Small intestine (tissue), 7 donors: ENCODE results near the gene MZT2A. TPM values are rescaled to one million over a fixed set of nuclear protein-coding genes. Genes with fewer than 3 reads are reported as not detected.
"Not testable (repeated sequence)": the region's sequence is repeated elsewhere in the genome, so short reads cannot be mapped to it uniquely, and the experiment has no call there.

Source experiments
- DNase-seq, 2 donors: peaks; one replicate each; pipeline versions ENCODE4 v3.0.0 to v3.0.0-alpha.2; 2013
- FAIRE-seq: peaks from 2 replicates; lab custom pipeline; 2012; peaks lifted over from hg19 to GRCh38; lab: Jason Lieb, UNC
- H3K27ac ChIP-seq, 3 donors: one replicate each; pipeline ENCODE4 v1.5.1; 2013; ENCODE audit warnings: low read length in 2 of 3, mild to moderate bottlenecking in 2 of 3, control low read depth in 1 of 3, inconsistent platforms in 1 of 3, low read depth in 1 of 3, moderate library complexity in 1 of 3
- H3K27me3 ChIP-seq, 3 donors: one replicate each; pipeline ENCODE4 v1.6.1; 2013; ENCODE audit warnings: low read length in 3 of 3, inconsistent platforms in 1 of 3; ENCODE audit not compliant: control insufficient read depth in 3 of 3, insufficient read depth in 3 of 3
- H3K36me3 ChIP-seq, 3 donors: one replicate each; pipeline ENCODE4 v1.6.1; 2013; ENCODE audit warnings: low read length in 3 of 3, inconsistent platforms in 1 of 3, low read depth in 1 of 3, mild to moderate bottlenecking in 1 of 3, moderate library complexity in 1 of 3; ENCODE audit not compliant: control insufficient read depth in 3 of 3, insufficient read depth in 2 of 3
- H3K4me1 ChIP-seq, 3 donors: one replicate each; pipeline ENCODE4 v1.6.1; 2013; ENCODE audit warnings: low read length in 2 of 3, inconsistent platforms in 1 of 3, low read depth in 1 of 3, mild to moderate bottlenecking in 1 of 3, moderate library complexity in 1 of 3; ENCODE audit not compliant: control insufficient read depth in 3 of 3, insufficient read depth in 2 of 3
- H3K4me3 ChIP-seq, 3 donors: one replicate each; pipeline ENCODE4 v1.5.1; 2013; ENCODE audit warnings: low read length in 3 of 3, control low read depth in 1 of 3, inconsistent platforms in 1 of 3, low read depth in 1 of 3, mild to moderate bottlenecking in 1 of 3, moderate library complexity in 1 of 3
- H3K9me3 ChIP-seq, 2 donors: one replicate each; pipeline ENCODE4 v1.6.1; 2013; ENCODE audit warnings: low read depth in 1 of 2, low read length in 1 of 2; ENCODE audit not compliant: control insufficient read depth in 2 of 2, insufficient read depth in 1 of 2
- WGBS, 3 donors: extraction: QIAGEN DNeasy Blood & Tissue Kit; methylation state at CpG; one replicate each; pipeline ENCODE4 v1.1.7; 2013; 5-methylcytosine and 5-hydroxymethylcytosine counted together
- polyA plus RNA-seq, 4 donors: library from polyadenylated mRNA; stranded (reverse) in 3 of 4; unstranded in 1 of 4; fragments of 200-250 nt in 3 of 4; fragments of 120-200 nt in 1 of 4; gene quantifications; one replicate each; pipeline versions ENCODE4 v1.2.1 to v1.2.3, GENCODE V29; 2013
- donor health status: healthy with polysubstance abuse.
- donor health status: control.
- donor health status: control.
- donor health status: Bipolar disorder and iron deficiency.
- donor health status: healthy.

Gene MZT2A
- polyA plus RNA-seq, 4 donors, result 67.4 to 176 (median 161) TPM

DNA sequence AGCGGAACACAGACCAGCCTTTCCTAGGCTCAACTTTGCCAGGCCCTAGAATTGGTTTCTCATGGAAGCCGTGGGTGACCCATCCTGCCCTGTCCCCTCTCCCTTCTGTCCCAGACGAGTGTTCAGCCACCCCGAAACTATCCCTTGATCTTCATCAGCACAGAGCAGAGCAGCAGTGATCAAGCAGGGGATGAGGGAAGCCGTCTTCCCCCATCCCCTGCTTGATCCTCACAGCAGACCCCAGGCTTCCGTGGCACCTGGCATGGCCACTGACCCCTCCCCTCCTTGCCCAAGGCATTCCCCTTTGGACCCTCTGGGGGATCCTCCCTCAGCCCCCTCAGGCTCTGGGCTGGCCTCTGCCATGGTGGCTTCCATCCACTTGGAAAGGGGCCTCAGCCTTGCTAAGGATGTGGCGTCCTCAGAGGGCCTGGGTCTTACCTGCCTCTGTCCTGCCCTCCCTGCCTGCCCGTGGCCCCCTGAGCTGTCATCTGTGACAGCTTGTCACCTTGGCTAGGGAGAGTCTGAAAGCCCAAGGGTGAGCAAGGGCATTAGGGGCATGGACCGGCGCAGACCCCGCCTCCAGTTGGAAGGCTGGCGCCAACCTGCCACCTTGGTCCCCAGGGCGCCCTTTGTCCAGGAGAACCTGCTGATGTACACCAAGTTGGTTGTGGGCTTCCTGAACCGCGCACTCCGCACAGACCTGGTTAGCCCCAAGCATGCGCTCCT lies 25.1 kb upstream of the MZT2A start:
- Histone ChIP-seq H3K4me3 (no peak overlapping the region), H3K4me1 (no peaks in the 10 kb centered on the region), H3K27me3 (no peaks in the 10 kb centered on the region), H3K36me3 (peaks cover 3 to 75% (median 7%) of the 10 kb centered on the region in 3 donors), H3K27ac (no peak overlapping the region), H3K9me3 (no peaks in the 10 kb centered on the region)
- FAIRE-seq (no peak), DNase-seq (no peak)
- WGBS, 3 donors, result 94 to 96% (median 95%) methylated on average over 14 to 17 of the region's 17 CpGs

GRCh38 chr2:131516621-131517020 lies 24.4 kb upstream of the MZT2A start:
- not testable (repeated sequence) for H3K27ac ChIP-seq, H3K27me3 ChIP-seq, FAIRE-seq, DNase-seq, H3K4me1 ChIP-seq, H3K9me3 ChIP-seq, H3K4me3 ChIP-seq
- WGBS, 3 donors, result 75 to 81% (median 78%) methylated on average over 10 to 11 of the region's 11 CpGs
- H3K36me3 ChIP-seq, result peaks cover 3 to 71% (median 7%) of the 10 kb centered on the region in 3 donors

DNA sequence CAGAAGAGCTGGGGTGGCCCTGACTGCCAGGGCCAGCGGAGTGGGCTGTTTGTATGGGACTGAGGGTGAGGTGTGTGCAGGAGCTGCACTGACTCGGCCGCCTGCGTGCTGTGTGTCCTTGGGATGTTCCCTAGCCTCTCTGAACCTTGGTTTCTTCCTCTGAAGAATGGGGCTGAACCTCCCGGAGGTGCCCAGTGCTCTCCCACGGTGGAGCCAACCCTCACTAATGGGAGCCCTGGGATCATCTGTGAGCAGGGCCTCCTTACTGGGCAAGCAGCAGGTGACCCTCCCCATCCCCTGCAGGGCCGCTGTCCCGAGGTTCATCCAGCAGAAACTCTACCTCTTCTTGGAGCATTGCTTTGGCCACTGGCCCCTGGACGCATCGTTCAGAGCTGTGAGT lies 23.8 kb upstream of the MZT2A start:
- FAIRE-seq (no peak), DNase-seq (no peak)
- H3K36me3 ChIP-seq, result peaks cover 3 to 74% (median 7%) of the 10 kb centered on the region in 3 donors
- H3K4me3 ChIP-seq, result no peak overlapping the region
- H3K4me1 ChIP-seq, result no peaks in the 10 kb centered on the region
- no peaks in the 10 kb centered on the region for H3K9me3 ChIP-seq
- WGBS, 3 donors, result 83 to 96% (median 89%) methylated on average over 8 to 10 of the region's 10 CpGs
- no peaks in the 10 kb centered on the region for H3K27me3 ChIP-seq
- H3K27ac ChIP-seq, result no peak overlapping the region

- peaks cover 3 to 70% (median 5%) of the 10 kb centered on the region in 3 donors for H3K36me3 ChIP-seq
- not testable (repeated sequence) for FAIRE-seq, H3K4me1 ChIP-seq, H3K9me3 ChIP-seq, H3K27ac ChIP-seq, DNase-seq, H3K27me3 ChIP-seq, H3K4me3 ChIP-seq
- WGBS, 3 donors, result 84 to 88% (median 84%) methylated on average over 11 to 14 of the region's 14 CpGs
These were observed 23.0 kb upstream of the MZT2A start for GRCh38 chr2:131515235-131515634.

DNA sequence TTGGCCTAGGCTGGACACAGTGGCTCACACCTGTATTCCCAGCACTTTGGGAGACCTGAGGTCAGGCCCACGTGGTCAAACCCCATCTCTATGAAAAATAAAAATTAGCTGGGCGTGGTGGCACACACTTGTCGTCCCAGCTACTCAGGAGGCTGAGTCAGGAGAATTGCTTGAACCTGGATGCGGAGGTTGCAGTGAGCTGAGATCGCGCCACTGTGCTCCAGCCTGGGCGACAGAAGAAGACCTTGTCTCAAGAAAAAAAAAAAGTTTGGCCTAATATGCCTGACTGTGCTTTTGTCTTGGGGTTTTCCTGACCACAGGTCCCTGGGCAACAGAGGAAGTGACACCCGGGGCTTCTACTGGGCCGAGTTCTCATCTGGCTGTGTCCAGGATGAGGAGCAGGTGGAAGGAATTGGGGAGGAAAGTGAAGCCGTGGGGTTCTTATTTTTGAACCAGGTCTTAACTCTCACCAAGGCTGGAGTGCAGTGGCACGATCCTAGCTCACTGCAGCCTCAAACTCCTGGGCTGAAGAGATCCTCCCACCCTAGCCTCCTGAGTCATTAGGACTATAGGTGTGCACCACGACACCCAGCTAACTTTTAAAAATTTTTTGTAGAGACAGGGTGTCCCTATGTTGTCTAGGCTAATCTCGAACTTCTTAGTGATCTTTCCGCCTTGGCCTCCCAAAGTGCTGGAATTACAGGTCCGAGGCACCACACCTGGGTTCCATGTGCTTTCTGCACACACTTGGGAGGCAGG lies 22.4 kb upstream of the MZT2A start:
- not testable (repeated sequence) for FAIRE-seq, DNase-seq

GRCh38 chr2:131511969-131512870 lies 20.0 kb upstream of the MZT2A start:
- peaks cover 0 to 70% (median 7%) of the 10 kb centered on the region in 3 donors for H3K36me3 ChIP-seq
- H3K9me3 ChIP-seq, H3K4me1 ChIP-seq, FAIRE-seq, DNase-seq, H3K27me3 ChIP-seq, H3K4me3 ChIP-seq, H3K27ac ChIP-seq: not testable (repeated sequence)
- WGBS, 3 donors, result 71 to 84% (median 81%) methylated on average over 12 to 17 of the region's 17 CpGs

More for the DNA sequence above, 22.4 kb upstream of the MZT2A start:
- H3K36me3 ChIP-seq, result peaks cover 0 to 70% (median 8%) of the 10 kb centered on the region in 3 donors
- not testable (repeated sequence) for H3K9me3 ChIP-seq, H3K4me1 ChIP-seq, H3K4me3 ChIP-seq, H3K27me3 ChIP-seq, H3K27ac ChIP-seq
- 58 to 78% (median 73%) methylated on average over 14 to 15 of the region's 15 CpGs for WGBS, 3 donors

DNA sequence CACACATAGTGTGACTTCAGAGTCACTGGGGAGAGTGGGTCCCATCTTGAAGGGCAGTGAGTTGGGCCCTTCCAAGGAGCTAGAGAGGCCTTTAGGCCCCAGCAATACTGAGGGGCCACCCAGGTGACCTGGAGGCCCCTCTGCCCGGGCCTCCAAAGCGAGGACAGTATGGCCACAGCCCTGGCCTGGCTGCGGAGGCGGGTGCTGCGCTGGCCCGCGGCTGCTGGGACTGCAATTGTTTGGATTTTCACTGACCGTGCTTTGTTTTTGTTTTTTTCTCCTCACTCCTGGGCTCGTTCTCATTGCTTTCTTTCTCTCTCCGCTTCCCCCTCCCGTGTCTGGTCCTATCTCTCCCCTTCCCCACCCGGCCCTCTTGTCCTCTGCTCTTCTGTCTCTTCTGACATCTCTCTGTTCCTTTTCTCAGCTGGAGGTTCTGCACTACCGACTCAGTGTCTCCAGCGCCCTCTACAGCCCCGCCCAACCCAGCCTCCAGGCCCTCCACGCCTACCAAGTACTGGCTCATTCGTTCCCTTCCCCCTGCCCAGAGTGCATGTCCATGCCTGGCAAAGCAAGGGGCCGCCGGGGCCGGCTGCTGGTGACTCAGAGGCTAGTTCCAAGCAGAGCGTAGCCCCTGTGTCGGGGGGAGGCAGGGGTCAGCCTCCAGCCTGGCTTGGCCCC lies 19.2 kb upstream of the MZT2A start:
- not testable (repeated sequence) for FAIRE-seq, DNase-seq, H3K4me1 ChIP-seq, H3K27me3 ChIP-seq, H3K4me3 ChIP-seq, H3K9me3 ChIP-seq, H3K27ac ChIP-seq
- peaks cover 0 to 70% (median 9%) of the 10 kb centered on the region in 3 donors for H3K36me3 ChIP-seq
- WGBS, 3 donors, result 81 to 88% (median 84%) methylated on average over 19 to 21 of the region's 22 CpGs
